Neutrophil (primary cell): ENCODE data around the gene MEOX2.

ENCODE experiments used
- H3K27ac ChIP-seq: fragments of 200-600 bp; sonication (generic); 2 replicates; pipeline ENCODE4 v1.5.1; 2016; ENCODE audit warnings: mild to moderate bottlenecking, moderate library complexity
- H3K27me3 ChIP-seq: fragments of 200-600 bp; sonication (generic); 2 replicates; pipeline ENCODE4 v1.6.0; 2016; ENCODE audit warnings: mild to moderate bottlenecking
- H3K36me3 ChIP-seq: fragments of 200-600 bp; sonication (generic); 2 replicates; pipeline ENCODE4 v1.5.1; 2017
- H3K4me1 ChIP-seq, 2 experiments: fragments of 200-600 bp in 1 of 2; sonication (generic) in 1 of 2; 1 replicate in 1 of 2; 2 replicates in 1 of 2; pipeline versions ENCODE4 v1.5.1 to v1.6.1; 2013 to 2016; ENCODE audit warnings: low read depth in 1 of 2, low read length in 1 of 2, mild to moderate bottlenecking in 1 of 2, moderate library complexity in 1 of 2; ENCODE audit not compliant: control insufficient read depth in 1 of 2, insufficient read depth in 1 of 2
- H3K4me3 ChIP-seq, 2 experiments: fragments of 200-600 bp in 1 of 2; sonication (generic) in 1 of 2; 1 replicate in 1 of 2; 2 replicates in 1 of 2; pipeline ENCODE4 v1.5.1; 2013 to 2016; ENCODE audit warnings: low read depth in 1 of 2, low read length in 1 of 2, mild to moderate bottlenecking in 1 of 2, moderate library complexity in 1 of 2
- H3K9me3 ChIP-seq: fragments of 200-600 bp; sonication (generic); 2 replicates; pipeline ENCODE4 v1.5.1; 2016
- TF ChIP-seq, protein P1 (sequence below): fragments of 200-600 bp; sonication (generic); IDR thresholded peaks from 2 replicates; pipeline ENCODE4 v1.5.1; 2016; ENCODE audit warnings: antibody characterized with exemption

The MEOX2 gene

DNA sequence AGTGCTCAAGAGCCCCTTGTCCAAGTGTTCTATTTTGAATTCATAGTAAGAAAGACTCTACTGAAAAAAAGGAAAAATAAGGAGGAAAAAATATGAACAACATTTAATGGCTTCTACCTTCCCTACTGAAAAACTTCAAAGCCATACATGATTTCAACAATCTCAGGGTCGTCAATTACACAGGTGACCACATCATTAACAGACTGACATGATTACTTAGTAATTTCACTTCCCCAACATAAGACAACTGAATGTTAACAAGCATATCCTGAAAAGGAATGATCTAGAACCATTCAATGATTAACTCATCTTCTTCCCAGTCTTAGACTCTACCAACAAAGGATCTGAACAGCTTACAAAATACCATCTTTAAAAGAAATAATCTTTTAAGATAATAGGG lies 34.8 kb downstream of the MEOX2 start:
- no peak overlapping the region for H3K4me3 ChIP-seq
- no peaks in the 10 kb centered on the region for H3K27me3 ChIP-seq
- H3K27ac ChIP-seq = no peak overlapping the region
- H3K4me1 ChIP-seq = no peaks in the 10 kb centered on the region
- TF ChIP-seq, protein P1, sequence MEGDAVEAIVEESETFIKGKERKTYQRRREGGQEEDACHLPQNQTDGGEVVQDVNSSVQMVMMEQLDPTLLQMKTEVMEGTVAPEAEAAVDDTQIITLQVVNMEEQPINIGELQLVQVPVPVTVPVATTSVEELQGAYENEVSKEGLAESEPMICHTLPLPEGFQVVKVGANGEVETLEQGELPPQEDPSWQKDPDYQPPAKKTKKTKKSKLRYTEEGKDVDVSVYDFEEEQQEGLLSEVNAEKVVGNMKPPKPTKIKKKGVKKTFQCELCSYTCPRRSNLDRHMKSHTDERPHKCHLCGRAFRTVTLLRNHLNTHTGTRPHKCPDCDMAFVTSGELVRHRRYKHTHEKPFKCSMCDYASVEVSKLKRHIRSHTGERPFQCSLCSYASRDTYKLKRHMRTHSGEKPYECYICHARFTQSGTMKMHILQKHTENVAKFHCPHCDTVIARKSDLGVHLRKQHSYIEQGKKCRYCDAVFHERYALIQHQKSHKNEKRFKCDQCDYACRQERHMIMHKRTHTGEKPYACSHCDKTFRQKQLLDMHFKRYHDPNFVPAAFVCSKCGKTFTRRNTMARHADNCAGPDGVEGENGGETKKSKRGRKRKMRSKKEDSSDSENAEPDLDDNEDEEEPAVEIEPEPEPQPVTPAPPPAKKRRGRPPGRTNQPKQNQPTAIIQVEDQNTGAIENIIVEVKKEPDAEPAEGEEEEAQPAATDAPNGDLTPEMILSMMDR = no peak
- H3K36me3 ChIP-seq = no peaks in the 10 kb centered on the region
- no peaks in the 10 kb centered on the region for H3K9me3 ChIP-seq

DNA sequence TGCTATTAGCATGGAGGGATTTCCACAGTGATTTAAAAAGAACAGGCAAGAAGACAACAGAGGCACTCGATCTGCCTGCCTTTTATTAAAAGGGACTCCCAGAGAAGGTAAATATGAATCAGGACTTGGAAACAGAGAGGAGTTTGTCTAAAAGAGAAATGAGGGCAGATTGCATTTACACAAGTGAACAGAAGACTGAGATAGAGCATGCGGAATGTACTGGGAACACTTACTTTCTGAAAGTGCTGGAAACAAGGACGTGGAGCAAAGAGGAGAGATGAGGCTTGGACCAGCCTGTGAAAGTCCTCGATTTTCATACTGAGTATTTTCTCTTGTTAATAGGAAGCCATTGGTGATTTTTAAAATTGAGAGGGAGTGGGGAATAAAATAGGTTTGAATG lies 35.7 kb downstream of the MEOX2 start:
- no peaks in the 10 kb centered on the region for H3K36me3 ChIP-seq
- TF ChIP-seq, protein P1 = no peak
- no peaks in the 10 kb centered on the region for H3K27me3 ChIP-seq
- H3K4me3 ChIP-seq = no peak overlapping the region
- no peaks in the 10 kb centered on the region for H3K4me1 ChIP-seq
- H3K27ac ChIP-seq = no peak overlapping the region
- no peaks in the 10 kb centered on the region for H3K9me3 ChIP-seq

DNA sequence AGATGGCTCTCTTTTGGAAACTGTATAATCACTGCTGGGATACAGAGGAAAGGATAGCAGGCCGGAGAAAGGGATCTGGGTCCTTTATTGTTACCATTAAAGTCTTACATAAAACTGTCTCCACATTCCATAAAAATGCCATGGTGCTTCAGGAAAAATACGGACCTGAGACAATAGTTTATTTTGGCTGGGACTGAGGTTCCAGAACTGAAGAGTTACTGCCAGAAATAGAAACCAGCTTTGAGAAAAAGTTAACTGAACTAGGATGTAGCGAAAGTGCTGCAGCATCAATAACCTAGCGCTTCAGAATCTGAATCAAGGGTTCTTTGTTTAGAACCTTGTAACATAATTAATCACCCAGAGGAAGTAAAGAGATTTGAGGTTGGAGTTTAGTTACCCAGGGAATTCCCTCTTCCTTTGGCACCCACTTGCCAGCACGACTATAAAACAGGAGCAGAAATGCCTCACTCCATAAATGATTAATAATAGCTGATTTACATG lies 38.0 kb downstream of the MEOX2 start:
- TF ChIP-seq, protein P1 = no peak
- no peaks in the 10 kb centered on the region for H3K4me1 ChIP-seq
- no peak overlapping the region for H3K27ac ChIP-seq

DNA sequence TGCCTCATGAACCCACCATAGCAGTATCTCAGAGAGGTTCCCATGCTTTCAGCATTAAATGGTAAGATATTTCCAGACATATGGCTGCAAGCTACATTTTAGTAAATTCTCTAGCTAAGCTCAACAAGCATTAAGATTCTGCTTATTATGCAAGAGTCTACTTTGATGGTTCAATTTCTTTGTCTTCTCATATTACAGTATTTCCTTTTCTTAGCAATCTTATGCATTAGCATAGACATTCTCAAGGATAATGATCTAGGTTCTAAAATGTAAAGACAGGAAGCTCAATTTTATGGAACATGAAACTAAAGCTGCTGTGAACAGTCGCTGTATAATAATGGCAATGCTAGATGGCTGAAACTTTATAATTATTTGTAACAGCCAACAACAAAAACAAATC lies 39.2 kb downstream of the MEOX2 start:
- no peaks in the 10 kb centered on the region for H3K27me3 ChIP-seq
- no peaks in the 10 kb centered on the region for H3K4me1 ChIP-seq
- TF ChIP-seq, protein P1 = no peak
- H3K27ac ChIP-seq = no peak overlapping the region
- H3K4me3 ChIP-seq = no peak overlapping the region
- no peaks in the 10 kb centered on the region for H3K9me3 ChIP-seq
- H3K36me3 ChIP-seq = no peaks in the 10 kb centered on the region

More for the DNA sequence above, 38.0 kb downstream of the MEOX2 start:
- Histone ChIP-seq H3K27me3 (no peaks in the 10 kb centered on the region), H3K36me3 (no peaks in the 10 kb centered on the region), H3K9me3 (no peaks in the 10 kb centered on the region), H3K4me3 (no peak overlapping the region)

DNA sequence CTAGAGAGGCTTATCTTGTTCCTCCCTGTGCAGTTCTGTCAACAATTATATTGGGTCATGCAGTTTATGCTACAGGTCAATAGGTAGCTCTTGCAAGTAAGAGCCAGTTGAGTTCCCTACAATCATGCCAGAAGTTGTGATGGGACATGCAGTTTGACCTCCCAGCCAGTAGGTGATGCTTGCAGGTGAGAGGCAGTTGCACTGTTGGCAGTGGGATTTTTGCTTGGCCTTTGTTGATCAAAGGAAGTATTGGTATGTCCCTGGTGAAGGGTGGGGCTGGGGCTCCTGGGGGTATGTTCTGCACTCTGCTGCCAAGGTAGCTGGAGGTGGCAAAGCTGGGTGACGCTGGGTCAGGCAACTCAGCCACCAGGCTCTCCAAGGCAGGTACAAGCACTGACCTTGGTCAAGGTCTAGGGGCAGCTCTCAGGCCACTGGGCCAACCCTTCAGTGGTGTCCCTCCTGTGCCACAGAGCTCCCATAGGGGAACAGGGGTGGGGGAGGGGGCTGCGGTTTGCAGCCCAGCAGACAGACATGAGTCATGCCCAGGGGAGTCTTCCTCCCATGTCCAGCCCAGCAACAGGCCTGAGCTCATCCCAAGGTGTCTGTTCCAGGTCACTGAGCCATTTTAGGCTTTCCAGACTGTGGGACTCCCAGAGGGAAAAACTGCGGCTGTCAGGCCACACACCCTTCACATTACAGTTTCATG lies 43.3 kb downstream of the MEOX2 start:
- Histone ChIP-seq H3K27me3 (no peaks in the 10 kb centered on the region), H3K9me3 (no peaks in the 10 kb centered on the region), H3K4me3 (no peak overlapping the region), H3K27ac (no peak overlapping the region), H3K4me1 (no peaks in the 10 kb centered on the region), H3K36me3 (no peaks in the 10 kb centered on the region)
- TF ChIP-seq, protein P1 = no peak
